ENCODE data around the gene NCF4. TPM values are rescaled to one million over a fixed set of nuclear protein-coding genes. Genes with fewer than 3 reads are reported as not detected.

Gene NCF4
- total RNA-seq, 4 donors from 2014 or later: 3.7 to 16.9 (median 7.0) TPM

- TF ChIP-seq POLR2A (IDR thresholded peaks at IDR 0.05): no peak
- TF ChIP-seq, protein P1, sequence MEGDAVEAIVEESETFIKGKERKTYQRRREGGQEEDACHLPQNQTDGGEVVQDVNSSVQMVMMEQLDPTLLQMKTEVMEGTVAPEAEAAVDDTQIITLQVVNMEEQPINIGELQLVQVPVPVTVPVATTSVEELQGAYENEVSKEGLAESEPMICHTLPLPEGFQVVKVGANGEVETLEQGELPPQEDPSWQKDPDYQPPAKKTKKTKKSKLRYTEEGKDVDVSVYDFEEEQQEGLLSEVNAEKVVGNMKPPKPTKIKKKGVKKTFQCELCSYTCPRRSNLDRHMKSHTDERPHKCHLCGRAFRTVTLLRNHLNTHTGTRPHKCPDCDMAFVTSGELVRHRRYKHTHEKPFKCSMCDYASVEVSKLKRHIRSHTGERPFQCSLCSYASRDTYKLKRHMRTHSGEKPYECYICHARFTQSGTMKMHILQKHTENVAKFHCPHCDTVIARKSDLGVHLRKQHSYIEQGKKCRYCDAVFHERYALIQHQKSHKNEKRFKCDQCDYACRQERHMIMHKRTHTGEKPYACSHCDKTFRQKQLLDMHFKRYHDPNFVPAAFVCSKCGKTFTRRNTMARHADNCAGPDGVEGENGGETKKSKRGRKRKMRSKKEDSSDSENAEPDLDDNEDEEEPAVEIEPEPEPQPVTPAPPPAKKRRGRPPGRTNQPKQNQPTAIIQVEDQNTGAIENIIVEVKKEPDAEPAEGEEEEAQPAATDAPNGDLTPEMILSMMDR (IDR thresholded peaks at IDR 0.05): no peak
- 0% methylated on average over 1 to 2 of the region's 12 CpGs for WGBS, 2 donors
- intact Hi-C loops (cut with DNase I): no loop called here
Measured at GRCh38 chr22:36816339-36816635, 44.5 kb upstream of the NCF4 start.

GRCh38 chr22:36816636-36817524 is 43.9 kb upstream of the NCF4 start, which contains the start of gene PVALB:
TSS of gene PVALB (minus strand) at chr22:36817035. CDS start at chr22:36817005, 30 bp downstream.
- Histone ChIP-seq H3K36me3 (no peaks in the 10 kb centered on the region), H3K27me3 (peaks cover 11% of the 10 kb centered on the region), H3K4me1 (peaks cover 4 to 14% of the 10 kb centered on the region in 2 donors), H3K27ac (no peak within 1 kb of the TSS), H3K4me3 (replicated peaks in 1 of 3) (no peak within 1 kb of the TSS), H3K9me3 (no peaks in the 10 kb centered on the region)
- intact Hi-C loops (cut with DNase I): no loop called here
- peak; percentile 32 to 49 for DNase-seq
- 4 to 6% methylated on average over 13 of the region's 75 CpGs for WGBS, 2 donors
- TF ChIP-seq POLR2A (IDR thresholded peaks at IDR 0.05): no peak
- TF ChIP-seq, protein P1 (IDR thresholded peaks at IDR 0.05): no peak

More at GRCh38 chr22:36816339-36816635, 44.5 kb upstream of the NCF4 start:
- Histone ChIP-seq H3K9me3 (no peaks in the 10 kb centered on the region), H3K36me3 (no peaks in the 10 kb centered on the region), H3K4me3 (replicated peaks in 1 of 3) (no peak overlapping the region), H3K27ac (no peak overlapping the region), H3K27me3 (peaks cover 11% of the 10 kb centered on the region), H3K4me1 (peaks cover 4 to 14% of the 10 kb centered on the region in 2 donors)
- no peak for DNase-seq

DNA sequence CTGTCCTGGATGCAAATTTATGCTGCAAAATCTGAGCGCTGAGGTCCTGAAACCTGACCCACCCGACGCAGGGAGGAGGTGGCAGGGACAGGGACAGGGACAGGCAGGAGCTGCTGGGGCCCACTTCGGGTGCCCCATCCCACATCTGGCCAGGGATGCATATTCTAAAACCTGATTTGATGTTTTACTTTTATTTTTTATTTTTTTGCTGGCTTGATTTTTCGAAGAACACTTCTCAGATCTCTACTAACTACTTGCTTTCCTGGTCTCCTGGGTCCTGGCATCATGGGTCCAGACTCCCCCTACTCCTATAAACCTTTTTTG is 43.3 kb upstream of the NCF4 start:
- no peaks in the 10 kb centered on the region for H3K36me3 ChIP-seq
- 40 to 48% methylated on average over 5 of the region's 5 CpGs for WGBS, 2 donors
- TF ChIP-seq, protein P1 (IDR thresholded peaks at IDR 0.05): no peak
- no peak for TF ChIP-seq POLR2A (IDR thresholded peaks at IDR 0.05)
- DNase-seq: no peak
- no peak overlapping the region for H3K4me3 ChIP-seq (replicated peaks in 1 of 3)
- no peak overlapping the region for H3K27ac ChIP-seq
- intact Hi-C loops (cut with DNase I): no loop called here
- peaks cover 11% of the 10 kb centered on the region for H3K27me3 ChIP-seq
- peaks cover 4 to 14% of the 10 kb centered on the region in 2 donors for H3K4me1 ChIP-seq
- H3K9me3 ChIP-seq: no peaks in the 10 kb centered on the region

GRCh38 chr22:36818010-36818642 is 42.7 kb upstream of the NCF4 start:
- H3K4me1 ChIP-seq: peaks cover 4 to 14% of the 10 kb centered on the region in 2 donors
- no peaks in the 10 kb centered on the region for H3K9me3 ChIP-seq
- no peaks in the 10 kb centered on the region for H3K36me3 ChIP-seq
- intact Hi-C loops (cut with DNase I): no loop called here
- DNase-seq: no peak
- WGBS, 2 donors: 79 to 83% methylated on average over 4 to 5 of the region's 6 CpGs
- no peak for TF ChIP-seq POLR2A (IDR thresholded peaks at IDR 0.05)
- TF ChIP-seq, protein P1 (IDR thresholded peaks at IDR 0.05): no peak
- peaks cover 11% of the 10 kb centered on the region for H3K27me3 ChIP-seq
- H3K4me3 ChIP-seq (replicated peaks in 1 of 3): no peak overlapping the region
- no peak overlapping the region for H3K27ac ChIP-seq

DNA sequence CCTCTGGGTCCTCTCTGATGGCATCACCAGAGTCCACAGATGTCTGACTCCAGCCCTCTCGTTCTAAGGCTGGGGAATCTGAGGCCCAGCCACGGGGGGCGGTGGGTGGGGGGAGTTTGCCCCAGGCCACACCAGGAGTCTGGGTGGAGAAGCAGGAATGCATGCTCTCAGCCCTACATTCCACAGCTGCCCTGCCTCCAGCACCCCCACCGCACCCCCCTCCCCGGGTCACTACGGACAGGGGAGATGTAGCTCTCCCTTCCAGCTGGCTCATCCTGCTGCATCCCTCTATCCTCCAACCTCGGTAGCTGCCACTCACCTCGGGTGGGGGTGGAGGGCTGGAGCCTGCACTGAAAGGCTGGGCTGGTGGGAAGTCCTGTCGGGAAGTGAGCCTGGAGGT is 41.7 kb upstream of the NCF4 start:
- peaks cover 11% of the 10 kb centered on the region for H3K27me3 ChIP-seq
- intact Hi-C loops (cut with DNase I): no loop called here
- 40% methylated on average over 3 to 7 of the region's 9 CpGs for WGBS, 2 donors

More for the DNA sequence above, 41.7 kb upstream of the NCF4 start:
- no peaks in the 10 kb centered on the region for H3K36me3 ChIP-seq
- H3K4me1 ChIP-seq: peaks cover 4 to 14% of the 10 kb centered on the region in 2 donors
- H3K9me3 ChIP-seq: no peaks in the 10 kb centered on the region
- no peak for DNase-seq
- no peak overlapping the region for H3K27ac ChIP-seq
- H3K4me3 ChIP-seq (replicated peaks in 1 of 3): no peak overlapping the region
- TF ChIP-seq, protein P1 (IDR thresholded peaks at IDR 0.05): no peak
- no peak for TF ChIP-seq POLR2A (IDR thresholded peaks at IDR 0.05)

Measured in thyroid gland (tissue), 4 donors.